ENCODE data around the gene NSMCE4A.

DNA sequence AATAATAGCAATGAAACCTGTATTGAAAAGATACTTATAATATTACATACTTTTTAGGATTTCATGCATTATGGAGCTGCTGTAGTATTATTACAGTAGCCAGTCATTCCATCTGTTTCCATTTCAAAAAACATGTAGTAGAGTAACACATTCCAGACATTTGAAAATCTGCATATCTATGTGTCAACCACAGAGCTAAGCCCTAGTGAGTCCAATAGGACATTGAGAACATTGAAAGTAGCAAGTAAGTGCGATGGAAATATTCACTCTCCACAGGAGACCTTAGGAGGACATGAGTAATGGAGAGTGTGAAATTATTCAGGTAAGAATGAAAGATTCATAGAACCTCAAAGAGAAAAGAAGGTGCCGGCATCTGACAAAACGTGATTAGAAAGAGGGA lies 15.3 kb downstream of the NSMCE4A start:
- TF ChIP-seq CTCF (IDR thresholded peaks at IDR 0.05; ENCODE audit: insufficient read depth, low read depth, low read length): no peak
- no peak for TF ChIP-seq EZH2 (IDR thresholded peaks at IDR 0.05; ENCODE audit: insufficient read depth, low read length)

Data from astrocyte (in vitro differentiated cells and primary cell).